Hepatocyte (in vitro differentiated cells): ENCODE data around the gene C9orf43. TPM values are rescaled to one million over a fixed set of nuclear protein-coding genes. Genes with fewer than 3 reads are reported as not detected.
"Not testable (repeated sequence)": the region's sequence is repeated elsewhere in the genome, so short reads cannot be mapped to it uniquely, and the experiment has no call there.

Source experiments
- DNase-seq: peaks from one replicate; pipeline ENCODE4 v3.0.0-alpha.2; 2016; ENCODE audit warnings: low spot score
- H2AFZ ChIP-seq: fragments of 200-600 bp; sonication (generic); 2 replicates; pipeline ENCODE4 v1.6.0; 2016; ENCODE audit warnings: antibody characterized with exemption, mild to moderate bottlenecking
- H3K27ac ChIP-seq: fragments of 200-600 bp; sonication (generic); 2 replicates; pipeline ENCODE4 v1.5.1; 2016; ENCODE audit warnings: mild to moderate bottlenecking
- H3K27me3 ChIP-seq: fragments of 200-600 bp; sonication (generic); 2 replicates; pipeline ENCODE4 v1.6.1; 2016
- H3K36me3 ChIP-seq: fragments of 200-600 bp; sonication (generic); replicated peaks from 2 replicates; pipeline ENCODE4 v1.5.1; 2016; ENCODE audit warnings: low read depth; ENCODE audit not compliant: insufficient read depth
- H3K4me1 ChIP-seq: fragments of 200-600 bp; sonication (generic); 2 replicates; pipeline ENCODE4 v1.5.1; 2016; ENCODE audit warnings: mild to moderate bottlenecking, moderate library complexity; ENCODE audit not compliant: insufficient read depth
- H3K4me2 ChIP-seq: fragments of 200-600 bp; sonication (generic); 2 replicates; pipeline ENCODE4 v1.6.0; 2016
- H3K4me3 ChIP-seq: fragments of 200-600 bp; sonication (generic); 2 replicates; pipeline ENCODE4 v1.5.1; 2016; ENCODE audit warnings: mild to moderate bottlenecking
- H3K79me2 ChIP-seq: fragments of 200-600 bp; sonication (generic); 2 replicates; pipeline ENCODE4 v1.6.0; 2017; ENCODE audit warnings: mild to moderate bottlenecking
- H3K9me2 ChIP-seq: fragments of 200-600 bp; sonication (generic); replicated peaks from 2 replicates; pipeline ENCODE4 v1.6.0; 2017; ENCODE audit warnings: mild to moderate bottlenecking; ENCODE audit not compliant: insufficient read depth
- H3K9me3 ChIP-seq: fragments of 200-600 bp; sonication (generic); 2 replicates; pipeline ENCODE4 v1.5.1; 2016; ENCODE audit warnings: low read depth, mild to moderate bottlenecking
- H4K20me1 ChIP-seq: fragments of 200-600 bp; sonication (generic); 2 replicates; pipeline ENCODE4 v1.6.0; 2016; ENCODE audit warnings: mild to moderate bottlenecking; ENCODE audit not compliant: insufficient read depth, poor library complexity, severe bottlenecking
- EZH2 ChIP-seq: fragments of 200-600 bp; sonication (generic); IDR thresholded peaks from 2 replicates; pipeline ENCODE4 v1.6.1; 2016; ENCODE audit warnings: antibody characterized with exemption, mild to moderate bottlenecking, borderline replicate concordance
- EZH2phosphoT487 ChIP-seq: fragments of 200-600 bp; sonication (generic); IDR thresholded peaks from one replicate; pipeline ENCODE4 v1.6.1; 2018; ENCODE audit warnings: antibody characterized with exemption, mild to moderate bottlenecking, low read depth, moderate library complexity; ENCODE audit not compliant: unreplicated experiment, severe bottlenecking
- whole genome bisulfite sequencing: methylation state at CpG from one replicate; pipeline ENCODE4 v1.1.6; 2016; ENCODE audit warnings: low lambda C conversion rate; ENCODE audit errors: missing lambda C conversion rate; 5-methylcytosine and 5-hydroxymethylcytosine counted together
- polyA plus RNA-seq: library from polyadenylated mRNA; unstranded; fragments of >200 nt; fragmentation: Nextera tagmentation; extraction: Ambion mirVana; gene quantifications from 2 replicates; pipeline ENCODE4 v1.2.1, GENCODE V29; 2016
- total RNA-seq: library from RNA; depleted of rRNA; stranded (reverse); fragments of >200 nt; gene quantifications from 2 replicates; pipeline ENCODE4 v1.2.3, GENCODE V29; 2014
- TF ChIP-seq, protein P1 (sequence below): fragments of 200-600 bp; sonication (generic); IDR thresholded peaks from 2 replicates; pipeline ENCODE4 v1.5.1; 2016; ENCODE audit warnings: antibody characterized with exemption, mild to moderate bottlenecking; ENCODE audit not compliant: poor library complexity

Gene C9orf43
- total and polyA plus RNA-seq, 2 experiments from 2014 or later: 0.53 to 0.69 TPM

- no peaks in the 10 kb centered on the region for H3K36me3 ChIP-seq
- H3K4me2 ChIP-seq: no peak overlapping the region
- WGBS: 77% methylated on average over 1 of the region's 1 CpG
- no peak overlapping the region for H3K27ac ChIP-seq
- no peak overlapping the region for H3K4me3 ChIP-seq
- DNase-seq: no peak
- no peaks in the 10 kb centered on the region for H3K9me3 ChIP-seq
- H4K20me1 ChIP-seq: no peaks in the 10 kb centered on the region
- no peaks in the 10 kb centered on the region for H3K27me3 ChIP-seq
- no peak for TF ChIP-seq EZH2phosphoT487
- TF ChIP-seq, protein P1, sequence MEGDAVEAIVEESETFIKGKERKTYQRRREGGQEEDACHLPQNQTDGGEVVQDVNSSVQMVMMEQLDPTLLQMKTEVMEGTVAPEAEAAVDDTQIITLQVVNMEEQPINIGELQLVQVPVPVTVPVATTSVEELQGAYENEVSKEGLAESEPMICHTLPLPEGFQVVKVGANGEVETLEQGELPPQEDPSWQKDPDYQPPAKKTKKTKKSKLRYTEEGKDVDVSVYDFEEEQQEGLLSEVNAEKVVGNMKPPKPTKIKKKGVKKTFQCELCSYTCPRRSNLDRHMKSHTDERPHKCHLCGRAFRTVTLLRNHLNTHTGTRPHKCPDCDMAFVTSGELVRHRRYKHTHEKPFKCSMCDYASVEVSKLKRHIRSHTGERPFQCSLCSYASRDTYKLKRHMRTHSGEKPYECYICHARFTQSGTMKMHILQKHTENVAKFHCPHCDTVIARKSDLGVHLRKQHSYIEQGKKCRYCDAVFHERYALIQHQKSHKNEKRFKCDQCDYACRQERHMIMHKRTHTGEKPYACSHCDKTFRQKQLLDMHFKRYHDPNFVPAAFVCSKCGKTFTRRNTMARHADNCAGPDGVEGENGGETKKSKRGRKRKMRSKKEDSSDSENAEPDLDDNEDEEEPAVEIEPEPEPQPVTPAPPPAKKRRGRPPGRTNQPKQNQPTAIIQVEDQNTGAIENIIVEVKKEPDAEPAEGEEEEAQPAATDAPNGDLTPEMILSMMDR: no peak
- no peak for TF ChIP-seq EZH2
- no peaks in the 10 kb centered on the region for H3K79me2 ChIP-seq
- no peak overlapping the region for H2AFZ ChIP-seq
- peaks cover 6% of the 10 kb centered on the region for H3K4me1 ChIP-seq
- H3K9me2 ChIP-seq: no peaks in the 10 kb centered on the region
Measured at GRCh38 chr9:113364951-113365350, 45.6 kb upstream of the C9orf43 start.

DNA sequence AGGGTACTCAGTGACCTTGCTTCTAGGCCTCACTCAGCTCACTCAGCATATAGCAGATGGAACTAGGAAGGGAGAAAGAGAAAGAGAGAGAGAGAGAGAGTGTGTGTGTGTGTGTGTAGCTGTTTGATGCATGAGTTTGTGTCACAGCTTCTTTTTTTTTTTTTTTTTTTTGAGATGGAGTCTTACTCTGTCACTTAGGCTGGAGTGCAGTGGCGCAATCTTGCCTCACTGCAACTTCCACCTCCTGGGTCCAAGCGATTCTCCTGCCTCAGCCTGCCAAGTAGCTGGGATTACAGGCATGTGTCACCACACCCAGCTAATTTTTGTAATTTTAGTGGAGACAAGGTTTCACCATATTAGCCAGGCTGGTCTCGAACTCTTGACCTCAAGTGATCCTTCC, 44.9 kb upstream of the C9orf43 start:
- not testable (repeated sequence) for H3K4me2 ChIP-seq, H3K27ac ChIP-seq, DNase-seq, H4K20me1 ChIP-seq, H3K9me2 ChIP-seq, H3K4me3 ChIP-seq, H3K27me3 ChIP-seq, H3K79me2 ChIP-seq, H3K4me1 ChIP-seq, H3K9me3 ChIP-seq, H3K36me3 ChIP-seq, H2AFZ ChIP-seq
- 98% methylated on average over 3 of the region's 3 CpGs for WGBS

DNA sequence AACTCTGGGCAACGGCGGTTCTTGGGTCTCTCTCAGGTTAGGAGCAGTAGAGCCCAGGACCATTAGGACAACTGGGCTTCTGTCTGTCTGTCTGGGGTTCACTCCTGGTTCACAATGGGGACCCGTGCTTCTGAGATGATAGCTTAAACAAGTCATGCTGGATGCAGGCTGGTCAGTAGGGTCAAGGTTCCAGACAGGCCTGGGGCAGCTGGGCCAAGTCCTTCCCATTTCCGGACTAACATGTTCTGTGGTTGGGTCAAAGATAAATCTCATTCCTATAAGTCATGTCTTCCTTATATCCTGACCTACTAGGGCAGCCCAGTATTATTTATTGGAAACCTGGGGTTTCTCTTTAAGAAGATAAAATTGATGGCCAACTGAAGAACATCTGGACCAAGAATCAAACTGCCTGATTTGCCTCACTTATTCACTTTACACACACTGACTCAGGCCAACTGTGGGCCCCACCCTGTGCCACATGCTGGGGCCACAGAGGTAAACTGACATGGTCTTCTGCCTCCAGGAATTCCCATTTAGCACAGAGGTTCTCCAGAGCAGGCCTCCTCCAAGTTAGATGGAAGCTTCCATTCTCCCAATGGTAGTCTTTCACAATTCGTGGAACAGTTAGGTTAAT, 42.1 kb upstream of the C9orf43 start:
- no peak for DNase-seq
- 95% methylated on average over 5 of the region's 5 CpGs for WGBS

More for the DNA sequence above, 42.1 kb upstream of the C9orf43 start:
- TF ChIP-seq, protein P1: no peak
- TF ChIP-seq EZH2phosphoT487 (no peak), EZH2 (no peak)
- no peak overlapping the region for H3K4me2 ChIP-seq
- H3K4me3 ChIP-seq: no peak overlapping the region
- no peaks in the 10 kb centered on the region for H3K9me2 ChIP-seq
- H2AFZ ChIP-seq: no peak overlapping the region
- H3K36me3 ChIP-seq: no peaks in the 10 kb centered on the region
- H4K20me1 ChIP-seq: peaks cover 12% of the 10 kb centered on the region
- no peak overlapping the region for H3K27ac ChIP-seq
- H3K79me2 ChIP-seq: no peaks in the 10 kb centered on the region
- H3K27me3 ChIP-seq: no peaks in the 10 kb centered on the region
- H3K4me1 ChIP-seq: no peaks in the 10 kb centered on the region
- no peaks in the 10 kb centered on the region for H3K9me3 ChIP-seq
